OCI-LY3 (cell line): ENCODE data around the gene SH3GLB2.

ENCODE experiments used
- CTCF ChIP-seq: fragments of 200-600, 300-600 bp; sonication (generic); IDR thresholded peaks from 2 replicates; pipeline ENCODE4 v1.5.1; 2014; ENCODE audit warnings: antibody characterized with exemption, low read length, low read depth
- EZH2phosphoT487 ChIP-seq: fragments of 200-600 bp; shearing (Covaris generic); IDR thresholded peaks from 2 replicates; pipeline ENCODE4 v1.6.1; 2018; ENCODE audit warnings: antibody characterized with exemption, mixed run types, low read depth

GRCh38 chr9:129068110-129068509 lies 40.0 kb upstream of the SH3GLB2 start:
- TF ChIP-seq CTCF (no peak), EZH2phosphoT487 (no peak)
